ENCODE measurements around the gene CPS1.

- TF ChIP-seq POLR2AphosphoS5 (IDR thresholded peaks at IDR 0.05; ENCODE audit: borderline replicate concordance, low read depth, low read length) (no peak), EZH2 (IDR thresholded peaks at IDR 0.05) (no peak)
These were observed 74.6 kb downstream of the CPS1 start for GRCh38 chr2:210630873-210631560.

Measured in SK-N-MC (cell line).